Activated T-cell treated with anti-CD3 and anti-CD28 coated beads, Interleukin-2, amount 50 U/mL, for 72 hours (primary cell): ENCODE measurements around the gene HCCS. TPM values are rescaled to one million over a fixed set of nuclear protein-coding genes. Genes with fewer than 3 reads are reported as not detected.
A peak's percentile ranks its signal among the peaks of the same experiment; 100 is the strongest.
"Not testable (repeated sequence)": the region's sequence is repeated elsewhere in the genome, so short reads cannot be mapped to it uniquely, and the experiment has no call there.

Experiments
- ATAC-seq, 2 donors: fragments of 150-1000 bp; cut with Tn5 transposase; replicated peaks in 1 of 2; 2 replicates each; pipeline ENCODE4 v1.10.0; 2021; ENCODE audit warnings: moderate library complexity in 2 of 2, mild to moderate bottlenecking in 1 of 2
- DNase-seq, 2 donors: peaks; one replicate each; pipeline ENCODE4 v3.0.0; 2021 to 2022; ENCODE audit warnings: mixed read lengths in 1 of 2
- H3K27ac Mint-ChIP-seq: one replicate; pipeline ENCODE4 v1.8.0; 2022; ENCODE audit warnings: mild to moderate bottlenecking, moderate library complexity, mixed read lengths
- H3K27me3 Mint-ChIP-seq: one replicate; pipeline ENCODE4 v1.8.0; 2022; ENCODE audit warnings: low read depth, mixed read lengths
- H3K36me3 Mint-ChIP-seq, 2 donors: one replicate each; pipeline ENCODE4 v1.8.0; 2022; ENCODE audit warnings: mixed read lengths in 2 of 2, mild to moderate bottlenecking in 1 of 2; ENCODE audit not compliant: insufficient read depth in 2 of 2
- H3K4me1 Mint-ChIP-seq: one replicate; pipeline ENCODE4 v1.8.0; 2022; ENCODE audit warnings: low read depth, mixed read lengths
- H3K4me3 Mint-ChIP-seq, 2 donors: one replicate each; pipeline ENCODE4 v1.8.0; 2022; ENCODE audit warnings: mild to moderate bottlenecking in 2 of 2, mixed read lengths in 2 of 2, moderate library complexity in 2 of 2
- H3K9me3 Mint-ChIP-seq, 2 donors: one replicate each; pipeline ENCODE4 v1.8.0; 2022; ENCODE audit warnings: mixed read lengths in 2 of 2
- total RNA-seq, 2 donors: library from RNA; stranded (reverse); gene quantifications; one replicate each; pipeline ENCODE4 v1.2.3, GENCODE V29; 2022

Gene HCCS
- total RNA-seq, 2 donors from 2014 or later, result 31.7 to 32.5 TPM

- ATAC-seq, result peak; percentile 49 to 71
- peaks cover 18% of the 10 kb centered on the region for H3K4me1 Mint-ChIP-seq
- H3K4me3 Mint-ChIP-seq, result peak overlapping the region; percentile 22 to 72
- H3K9me3 Mint-ChIP-seq, result no peaks in the 10 kb centered on the region
- H3K36me3 Mint-ChIP-seq, result no peaks in the 10 kb centered on the region
- H3K27me3 Mint-ChIP-seq, result no peaks in the 10 kb centered on the region
- H3K27ac Mint-ChIP-seq, result peak overlapping the region; percentile 89
- peak; percentile 8 to 23 for DNase-seq
Observed at GRCh38 chrX:11103006-11103405, 8.1 kb upstream of the HCCS start.

GRCh38 chrX:11103751-11104150 is 7.4 kb upstream of the HCCS start:
- DNase-seq, result no peak
- Mint-ChIP-seq H3K27me3 (no peaks in the 10 kb centered on the region), H3K9me3 (no peaks in the 10 kb centered on the region), H3K27ac (peak overlapping the region; percentile 89), H3K4me1 (peaks cover 18% of the 10 kb centered on the region), H3K36me3 (no peaks in the 10 kb centered on the region), H3K4me3 (no peak overlapping the region)
- peak; percentile 87 for ATAC-seq

GRCh38 chrX:11105080-11105479 is 6.1 kb upstream of the HCCS start:
- Mint-ChIP-seq H3K4me1 (peaks cover 18% of the 10 kb centered on the region), H3K27ac (no peak overlapping the region), H3K36me3 (no peaks in the 10 kb centered on the region), H3K4me3 (no peak overlapping the region), H3K27me3 (no peaks in the 10 kb centered on the region), H3K9me3 (no peaks in the 10 kb centered on the region)
- ATAC-seq (no peak), DNase-seq (no peak)

- H3K27me3 Mint-ChIP-seq, result no peaks in the 10 kb centered on the region
- no peak overlapping the region for H3K4me3 Mint-ChIP-seq
- H3K9me3 Mint-ChIP-seq, result no peaks in the 10 kb centered on the region
- H3K4me1 Mint-ChIP-seq, result peaks cover 13% of the 10 kb centered on the region
- ATAC-seq (no peak), DNase-seq (no peak)
- H3K27ac Mint-ChIP-seq, result peak overlapping the region; percentile 72
- H3K36me3 Mint-ChIP-seq, result no peaks in the 10 kb centered on the region
Observed at GRCh38 chrX:11108253-11108941, 2.7 kb upstream of the HCCS start.

- ATAC-seq, result no peak
Observed at GRCh38 chrX:11109968-11110367, 1.2 kb upstream of the HCCS start.

GRCh38 chrX:11111947-11112346 is 815 bp downstream of the HCCS start:
- no peak overlapping the region for H3K4me3 Mint-ChIP-seq
- DNase-seq (no peak), ATAC-seq (no peak)

More at GRCh38 chrX:11109968-11110367, 1.2 kb upstream of the HCCS start:
- Mint-ChIP-seq H3K4me3 (no peak overlapping the region), H3K9me3 (no peaks in the 10 kb centered on the region), H3K27ac (no peak overlapping the region), H3K27me3 (no peaks in the 10 kb centered on the region), H3K36me3 (no peaks in the 10 kb centered on the region), H3K4me1 (peaks cover 13% of the 10 kb centered on the region)
- no peak for DNase-seq

GRCh38 chrX:11113731-11114130 is 2.6 kb downstream of the HCCS start:
- Mint-ChIP-seq H3K36me3 (peaks cover 0 to 3% of the 10 kb centered on the region in 2 donors), H3K4me3 (peak overlapping the region in 1 of 2 donors; percentile 29), H3K27ac (peak overlapping the region; percentile 88), H3K4me1 (peaks cover 13% of the 10 kb centered on the region), H3K9me3 (no peaks in the 10 kb centered on the region), H3K27me3 (no peaks in the 10 kb centered on the region)
- no peak for DNase-seq
- ATAC-seq, result no peak

More at GRCh38 chrX:11111947-11112346, 815 bp downstream of the HCCS start:
- Mint-ChIP-seq H3K27me3 (no peaks in the 10 kb centered on the region), H3K4me1 (peaks cover 13% of the 10 kb centered on the region), H3K9me3 (no peaks in the 10 kb centered on the region), H3K36me3 (peaks cover 0 to 3% of the 10 kb centered on the region in 2 donors), H3K27ac (peak overlapping the region; percentile 90)

- H3K36me3 Mint-ChIP-seq, result peaks cover 5 to 15% of the 10 kb centered on the region in 2 donors
- DNase-seq (no peak), ATAC-seq (no peak)
- peaks cover 13% of the 10 kb centered on the region for H3K4me1 Mint-ChIP-seq
- no peaks in the 10 kb centered on the region for H3K27me3 Mint-ChIP-seq
- H3K9me3 Mint-ChIP-seq, result no peaks in the 10 kb centered on the region
- no peak overlapping the region for H3K27ac Mint-ChIP-seq
- H3K4me3 Mint-ChIP-seq, result no peak overlapping the region
Observed at GRCh38 chrX:11117745-11118144, 6.6 kb downstream of the HCCS start.

GRCh38 chrX:11119313-11119943 is 8.3 kb downstream of the HCCS start:
- H3K9me3 Mint-ChIP-seq, result no peaks in the 10 kb centered on the region

GRCh38 chrX:11123087-11123486 is 12.0 kb downstream of the HCCS start:
- DNase-seq, H3K4me1 Mint-ChIP-seq, H3K4me3 Mint-ChIP-seq, H3K27me3 Mint-ChIP-seq, H3K9me3 Mint-ChIP-seq, ATAC-seq, H3K27ac Mint-ChIP-seq: not testable (repeated sequence)
- H3K36me3 Mint-ChIP-seq, result peaks cover 5 to 12% of the 10 kb centered on the region in 2 donors

More at GRCh38 chrX:11119313-11119943, 8.3 kb downstream of the HCCS start:
- ATAC-seq, result no peak
- DNase-seq, result no peak
- H3K36me3 Mint-ChIP-seq, result peaks cover 5 to 15% of the 10 kb centered on the region in 2 donors
- no peak overlapping the region for H3K4me3 Mint-ChIP-seq
- peak overlapping the region; percentile 33 for H3K27ac Mint-ChIP-seq
- H3K27me3 Mint-ChIP-seq, result no peaks in the 10 kb centered on the region
- no peaks in the 10 kb centered on the region for H3K4me1 Mint-ChIP-seq

- ATAC-seq, result no peak
- Mint-ChIP-seq H3K4me3 (no peak overlapping the region), H3K4me1 (no peaks in the 10 kb centered on the region), H3K9me3 (peaks cover 0 to 2% of the 10 kb centered on the region in 2 donors), H3K36me3 (peaks cover 5 to 12% of the 10 kb centered on the region in 2 donors), H3K27ac (no peak overlapping the region), H3K27me3 (no peaks in the 10 kb centered on the region)
- no peak for DNase-seq
Observed at GRCh38 chrX:11124112-11124511, 13.0 kb downstream of the HCCS start.

- Mint-ChIP-seq H3K27ac (no peak overlapping the region), H3K9me3 (peaks cover 0 to 2% of the 10 kb centered on the region in 2 donors)
Observed at GRCh38 chrX:11125060-11125459, 13.9 kb downstream of the HCCS start.

GRCh38 chrX:11129534-11130105 is 18.5 kb downstream of the HCCS start:
- Mint-ChIP-seq H3K27me3 (no peaks in the 10 kb centered on the region), H3K9me3 (peaks cover 0 to 4% of the 10 kb centered on the region in 2 donors), H3K4me3 (no peak overlapping the region), H3K4me1 (no peaks in the 10 kb centered on the region), H3K27ac (no peak overlapping the region), H3K36me3 (no peaks in the 10 kb centered on the region)
- DNase-seq, result no peak
- no peak for ATAC-seq

More at GRCh38 chrX:11125060-11125459, 13.9 kb downstream of the HCCS start:
- ATAC-seq, result no peak
- no peak for DNase-seq
- Mint-ChIP-seq H3K4me3 (no peak overlapping the region), H3K4me1 (no peaks in the 10 kb centered on the region), H3K27me3 (no peaks in the 10 kb centered on the region), H3K36me3 (peaks cover 5 to 9% of the 10 kb centered on the region in 2 donors)
